ENCODE results near the gene RIOK2.

The RIOK2 gene

DNA sequence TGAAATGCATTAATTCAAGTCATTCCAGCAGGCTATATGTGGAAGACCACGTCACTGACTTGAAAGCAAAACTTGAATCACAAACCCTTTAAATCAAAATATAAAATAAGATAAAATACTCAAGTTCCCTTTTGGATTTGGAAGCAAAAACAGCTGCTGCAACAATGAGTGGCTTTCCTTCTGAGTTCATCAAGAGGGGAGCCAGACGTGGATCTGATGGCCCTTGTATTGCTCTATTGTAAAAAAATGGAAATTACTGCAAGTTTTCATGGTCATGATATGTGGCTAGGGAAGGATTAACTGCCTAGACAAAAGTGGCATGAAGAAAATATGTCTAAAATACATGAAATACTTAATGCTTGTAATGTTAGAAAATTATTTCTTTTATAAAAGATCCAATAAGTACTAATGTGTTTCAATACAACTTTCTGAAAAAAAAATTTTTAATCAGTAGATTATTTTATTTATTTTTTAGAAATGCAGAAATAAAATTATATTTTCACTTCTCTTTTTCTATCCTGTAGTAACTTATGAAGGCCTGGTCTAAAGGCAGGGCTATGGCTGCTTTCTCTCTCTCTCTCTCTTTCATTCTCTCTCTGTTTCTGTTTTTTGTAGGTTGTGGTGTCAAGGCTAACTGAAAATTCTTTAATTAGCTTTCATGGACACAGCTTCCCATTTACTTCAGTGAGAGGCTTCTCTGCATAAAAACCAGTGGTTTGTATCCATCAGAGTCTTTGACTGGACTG lies 64.6 kb downstream of the RIOK2 start:
- TF ChIP-seq, protein P1, sequence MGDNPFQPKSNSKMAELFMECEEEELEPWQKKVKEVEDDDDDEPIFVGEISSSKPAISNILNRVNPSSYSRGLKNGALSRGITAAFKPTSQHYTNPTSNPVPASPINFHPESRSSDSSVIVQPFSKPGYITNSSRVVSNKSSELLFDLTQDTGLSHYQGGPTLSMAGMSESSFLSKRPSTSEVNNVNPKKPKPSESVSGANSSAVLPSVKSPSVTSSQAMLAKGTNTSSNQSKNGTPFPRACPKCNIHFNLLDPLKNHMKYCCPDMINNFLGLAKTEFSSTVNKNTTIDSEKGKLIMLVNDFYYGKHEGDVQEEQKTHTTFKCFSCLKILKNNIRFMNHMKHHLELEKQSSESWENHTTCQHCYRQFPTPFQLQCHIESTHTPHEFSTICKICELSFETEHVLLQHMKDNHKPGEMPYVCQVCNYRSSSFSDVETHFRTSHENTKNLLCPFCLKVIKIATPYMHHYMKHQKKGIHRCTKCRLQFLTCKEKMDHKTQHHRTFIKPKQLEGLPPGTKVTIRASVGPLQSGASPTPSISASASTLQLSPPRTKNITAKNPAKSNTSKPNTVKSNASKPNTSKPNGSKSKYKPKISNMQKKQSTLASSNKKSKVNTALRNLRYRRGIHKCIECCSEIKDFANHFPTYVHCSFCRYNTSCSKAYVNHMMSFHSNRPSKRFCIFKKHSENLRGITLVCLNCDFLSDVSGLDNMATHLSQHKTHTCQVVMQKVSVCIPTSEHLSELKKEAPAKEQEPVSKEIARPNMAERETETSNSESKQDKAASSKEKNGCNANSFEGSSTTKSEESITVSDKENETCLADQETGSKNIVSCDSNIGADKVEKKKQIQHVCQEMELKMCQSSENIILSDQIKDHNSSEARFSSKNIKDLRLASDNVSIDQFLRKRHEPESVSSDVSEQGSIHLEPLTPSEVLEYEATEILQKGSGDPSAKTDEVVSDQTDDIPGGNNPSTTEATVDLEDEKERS (tag by site-specific recombination; IDR thresholded peaks at IDR 0.05): no peak
- TF ChIP-seq ZBTB21 (tag by site-specific recombination; IDR thresholded peaks at IDR 0.05): no peak
- TF ChIP-seq ZNF785 (tag by site-specific recombination; IDR thresholded peaks at IDR 0.05): no peak
- no peak for TF ChIP-seq YY1 (tag by site-specific recombination; IDR thresholded peaks at IDR 0.05)
- TF ChIP-seq, protein P2, sequence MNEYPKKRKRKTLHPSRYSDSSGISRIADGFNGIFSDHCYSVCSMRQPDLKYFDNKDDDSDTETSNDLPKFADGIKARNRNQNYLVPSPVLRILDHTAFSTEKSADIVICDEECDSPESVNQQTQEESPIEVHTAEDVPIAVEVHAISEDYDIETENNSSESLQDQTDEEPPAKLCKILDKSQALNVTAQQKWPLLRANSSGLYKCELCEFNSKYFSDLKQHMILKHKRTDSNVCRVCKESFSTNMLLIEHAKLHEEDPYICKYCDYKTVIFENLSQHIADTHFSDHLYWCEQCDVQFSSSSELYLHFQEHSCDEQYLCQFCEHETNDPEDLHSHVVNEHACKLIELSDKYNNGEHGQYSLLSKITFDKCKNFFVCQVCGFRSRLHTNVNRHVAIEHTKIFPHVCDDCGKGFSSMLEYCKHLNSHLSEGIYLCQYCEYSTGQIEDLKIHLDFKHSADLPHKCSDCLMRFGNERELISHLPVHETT (tag by site-specific recombination; IDR thresholded peaks at IDR 0.05): no peak
- no peak for TF ChIP-seq ZFP41 (tag by site-specific recombination; IDR thresholded peaks at IDR 0.05; ENCODE audit: borderline replicate concordance)
- no peak for TF ChIP-seq ZNF114 (tag by site-specific recombination; IDR thresholded peaks at IDR 0.05)
- TF ChIP-seq ZNF76 (tag by site-specific recombination; IDR thresholded peaks at IDR 0.05; ENCODE audit: borderline replicate concordance, low read depth): no peak
- TF ChIP-seq, protein P3, sequence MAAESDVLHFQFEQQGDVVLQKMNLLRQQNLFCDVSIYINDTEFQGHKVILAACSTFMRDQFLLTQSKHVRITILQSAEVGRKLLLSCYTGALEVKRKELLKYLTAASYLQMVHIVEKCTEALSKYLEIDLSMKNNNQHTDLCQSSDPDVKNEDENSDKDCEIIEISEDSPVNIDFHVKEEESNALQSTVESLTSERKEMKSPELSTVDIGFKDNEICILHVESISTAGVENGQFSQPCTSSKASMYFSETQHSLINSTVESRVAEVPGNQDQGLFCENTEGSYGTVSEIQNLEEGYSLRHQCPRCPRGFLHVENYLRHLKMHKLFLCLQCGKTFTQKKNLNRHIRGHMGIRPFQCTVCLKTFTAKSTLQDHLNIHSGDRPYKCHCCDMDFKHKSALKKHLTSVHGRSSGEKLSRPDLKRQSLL (tag by site-specific recombination; IDR thresholded peaks at IDR 0.05): no peak
- no peak for TF ChIP-seq ZNF174 (tag by site-specific recombination; IDR thresholded peaks at IDR 0.05)
- no peak for TF ChIP-seq ZNF707 (tag by site-specific recombination; IDR thresholded peaks at IDR 0.05)
- TF ChIP-seq ZNF155 (tag by site-specific recombination; IDR thresholded peaks at IDR 0.05): no peak
- TF ChIP-seq ZNF660 (tag by site-specific recombination; IDR thresholded peaks at IDR 0.05): no peak
- no peak for TF ChIP-seq YY2 (tag by site-specific recombination; IDR thresholded peaks at IDR 0.05)
- no peak for TF ChIP-seq GLIS1 (tag by site-specific recombination; IDR thresholded peaks at IDR 0.05)
- TF ChIP-seq, protein P4, sequence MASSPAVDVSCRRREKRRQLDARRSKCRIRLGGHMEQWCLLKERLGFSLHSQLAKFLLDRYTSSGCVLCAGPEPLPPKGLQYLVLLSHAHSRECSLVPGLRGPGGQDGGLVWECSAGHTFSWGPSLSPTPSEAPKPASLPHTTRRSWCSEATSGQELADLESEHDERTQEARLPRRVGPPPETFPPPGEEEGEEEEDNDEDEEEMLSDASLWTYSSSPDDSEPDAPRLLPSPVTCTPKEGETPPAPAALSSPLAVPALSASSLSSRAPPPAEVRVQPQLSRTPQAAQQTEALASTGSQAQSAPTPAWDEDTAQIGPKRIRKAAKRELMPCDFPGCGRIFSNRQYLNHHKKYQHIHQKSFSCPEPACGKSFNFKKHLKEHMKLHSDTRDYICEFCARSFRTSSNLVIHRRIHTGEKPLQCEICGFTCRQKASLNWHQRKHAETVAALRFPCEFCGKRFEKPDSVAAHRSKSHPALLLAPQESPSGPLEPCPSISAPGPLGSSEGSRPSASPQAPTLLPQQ (tag by site-specific recombination; IDR thresholded peaks at IDR 0.05): no peak
- TF ChIP-seq ZNF555 (tag by site-specific recombination; conservative IDR thresholded peaks at IDR 0.05): no peak
- CTCF ChIA-PET: interaction anchor here (1.0 kb wide), 1 partner anchor 13 kb away, joined by 4 read pairs; no protein-coding TSS in a partner anchor
- POLR2A ChIA-PET: no interaction called here
- no peaks in the 10 kb centered on the region for H3K36me3 ChIP-seq (ENCODE audit: control insufficient read depth in 2 of 2, insufficient read depth in 1 of 2, low read length in 2 of 2)
- H3K4me3 ChIP-seq (ENCODE audit: low read depth, low read length): no peak overlapping the region
- no peak overlapping the region for H3K27ac ChIP-seq (ENCODE audit: extremely low read depth, low read depth, low read length)
- no peaks in the 10 kb centered on the region for H3K9me3 ChIP-seq (ENCODE audit: control insufficient read depth, insufficient read depth, low read depth, low read length)
- H3K4me1 ChIP-seq (ENCODE audit: control insufficient read depth, insufficient read depth, low read length): no peaks in the 10 kb centered on the region

DNA sequence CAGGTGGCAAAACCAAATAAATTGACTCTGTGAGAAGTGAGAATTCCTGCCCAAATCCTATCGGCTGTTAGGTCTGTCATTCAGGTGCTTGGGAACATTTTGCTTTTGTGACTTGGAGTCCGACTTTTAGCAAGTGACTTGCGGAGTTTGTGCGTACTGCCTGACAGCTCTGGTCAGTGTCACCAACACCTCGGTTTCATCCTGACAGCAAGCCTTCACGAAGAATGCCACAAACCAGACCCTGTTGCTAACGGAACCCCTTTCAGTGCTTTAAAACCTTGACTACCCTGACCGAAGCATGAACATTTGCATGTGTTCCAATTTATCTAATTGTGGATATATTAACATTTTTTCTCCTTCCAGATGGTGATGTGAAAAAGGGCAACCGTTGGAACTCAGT lies 67.1 kb downstream of the RIOK2 start:
- Histone ChIP-seq H3K4me1 (ENCODE audit: control insufficient read depth, insufficient read depth, low read length) (no peaks in the 10 kb centered on the region), H3K4me3 (ENCODE audit: low read depth, low read length) (no peak overlapping the region), H3K9me3 (ENCODE audit: control insufficient read depth, insufficient read depth, low read depth, low read length) (no peaks in the 10 kb centered on the region), H3K36me3 (ENCODE audit: control insufficient read depth in 2 of 2, insufficient read depth in 1 of 2, low read length in 2 of 2) (no peaks in the 10 kb centered on the region), H3K27ac (ENCODE audit: extremely low read depth, low read depth, low read length) (no peak overlapping the region)
- no peak for TF ChIP-seq ZNF654 (tag by site-specific recombination; IDR thresholded peaks at IDR 0.05; ENCODE audit: low read depth)
- TF ChIP-seq SP3 (tag by site-specific recombination; IDR thresholded peaks at IDR 0.05): no peak
- no peak for TF ChIP-seq OVOL3 (tag by site-specific recombination; IDR thresholded peaks at IDR 0.05)
- no peak for TF ChIP-seq GLIS1 (tag by site-specific recombination; IDR thresholded peaks at IDR 0.05)
- TF ChIP-seq, protein P5, sequence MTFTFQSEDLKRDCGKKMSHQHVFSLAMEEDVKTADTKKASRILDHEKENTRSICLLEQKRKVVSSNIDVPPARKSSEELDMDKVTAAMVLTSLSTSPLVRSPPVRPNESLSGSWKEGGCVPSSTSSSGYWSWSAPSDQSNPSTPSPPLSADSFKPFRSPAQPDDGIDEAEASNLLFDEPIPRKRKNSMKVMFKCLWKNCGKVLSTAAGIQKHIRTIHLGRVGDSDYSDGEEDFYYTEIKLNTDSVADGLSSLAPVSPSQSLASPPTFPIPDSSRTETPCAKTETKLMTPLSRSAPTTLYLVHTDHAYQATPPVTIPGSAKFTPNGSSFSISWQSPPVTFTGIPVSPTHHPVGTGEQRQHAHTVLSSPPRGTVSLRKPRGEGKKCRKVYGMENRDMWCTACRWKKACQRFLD (tag by site-specific recombination; IDR thresholded peaks at IDR 0.05): no peak
- TF ChIP-seq, protein P6, sequence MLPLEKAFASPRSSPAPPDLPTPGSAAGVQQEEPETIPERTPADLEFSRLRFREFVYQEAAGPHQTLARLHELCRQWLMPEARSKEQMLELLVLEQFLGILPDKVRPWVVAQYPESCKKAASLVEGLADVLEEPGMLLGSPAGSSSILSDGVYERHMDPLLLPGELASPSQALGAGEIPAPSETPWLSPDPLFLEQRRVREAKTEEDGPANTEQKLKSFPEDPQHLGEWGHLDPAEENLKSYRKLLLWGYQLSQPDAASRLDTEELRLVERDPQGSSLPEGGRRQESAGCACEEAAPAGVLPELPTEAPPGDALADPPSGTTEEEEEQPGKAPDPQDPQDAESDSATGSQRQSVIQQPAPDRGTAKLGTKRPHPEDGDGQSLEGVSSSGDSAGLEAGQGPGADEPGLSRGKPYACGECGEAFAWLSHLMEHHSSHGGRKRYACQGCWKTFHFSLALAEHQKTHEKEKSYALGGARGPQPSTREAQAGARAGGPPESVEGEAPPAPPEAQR (tag by site-specific recombination; IDR thresholded peaks at IDR 0.05): no peak
- ChIA-PET CTCF (interaction anchor here (0.6 to 1.2 kb wide), 2 partner anchors 9 to 47 kb away, joined by 3 read pairs; no protein-coding TSS in a partner anchor), POLR2A (no interaction called here)

Data from HEK293 (cell line).